Neural progenitor cell (in vitro differentiated cells): ENCODE measurements around the gene LRIG3. TPM values are rescaled to one million over a fixed set of nuclear protein-coding genes. Genes with fewer than 3 reads are reported as not detected.

Experiments used
- DNase-seq: peaks from one replicate; pipeline ENCODE4 v3.0.0-alpha.2; 2016; ENCODE audit warnings: low spot score
- H2AFZ ChIP-seq: fragments of 200-600 bp; sonication (generic); replicated peaks from 2 replicates; pipeline ENCODE4 v1.6.1; 2016; ENCODE audit warnings: antibody characterized with exemption
- H3F3A ChIP-seq: fragments of 200-600 bp; sonication (generic); 2 replicates; pipeline ENCODE4 v1.6.1; 2016; ENCODE audit warnings: antibody characterized with exemption, low read depth
- H3K27ac ChIP-seq: fragments of 200-600 bp; sonication (generic); 2 replicates; pipeline ENCODE4 v1.5.1; 2016; ENCODE audit warnings: mild to moderate bottlenecking
- H3K27me3 ChIP-seq: fragments of 200-600 bp; sonication (generic); 2 replicates; pipeline ENCODE4 v1.6.1; 2016; ENCODE audit warnings: mild to moderate bottlenecking, moderate library complexity
- H3K36me3 ChIP-seq: fragments of 200-600 bp; sonication (generic); 2 replicates; pipeline ENCODE4 v1.5.1; 2016
- H3K4me1 ChIP-seq: fragments of 200-600 bp; sonication (generic); 2 replicates; pipeline ENCODE4 v1.6.1; 2016; ENCODE audit warnings: mixed run types
- H3K4me2 ChIP-seq: fragments of 200-600 bp; sonication (generic); 2 replicates; pipeline ENCODE4 v1.6.1; 2016
- H3K4me3 ChIP-seq: fragments of 200-600 bp; sonication (generic); 2 replicates; pipeline ENCODE4 v1.5.1; 2016
- H3K79me2 ChIP-seq: fragments of 200-600 bp; sonication (generic); 2 replicates; pipeline ENCODE4 v1.6.1; 2016; ENCODE audit warnings: low read depth
- H3K9ac ChIP-seq: fragments of 200-600 bp; sonication (generic); 2 replicates; pipeline ENCODE4 v1.6.1; 2016
- H3K9me3 ChIP-seq: fragments of 200-600 bp; sonication (generic); 2 replicates; pipeline ENCODE4 v1.5.1; 2016; ENCODE audit warnings: low read depth
- H4K20me1 ChIP-seq: fragments of 200-600 bp; sonication (generic); 2 replicates; pipeline ENCODE4 v1.6.1; 2016; ENCODE audit warnings: low read depth
- H3K27ac Mint-ChIP-seq: 3 replicates; pipeline ENCODE4 v1.8.0; 2021; ENCODE audit warnings: mixed read lengths
- H3K27me3 Mint-ChIP-seq: 2 replicates; pipeline ENCODE4 v1.8.0; 2022; ENCODE audit warnings: low read depth, mild to moderate bottlenecking, inconsistent platforms, moderate library complexity, mixed read lengths; ENCODE audit not compliant: insufficient read depth
- H3K36me3 Mint-ChIP-seq: 3 replicates; pipeline ENCODE4 v1.8.0; 2021; ENCODE audit warnings: mixed read lengths
- H3K4me1 Mint-ChIP-seq: 3 replicates; pipeline ENCODE4 v1.8.0; 2021; ENCODE audit warnings: mixed read lengths
- H3K4me3 Mint-ChIP-seq: 3 replicates; pipeline ENCODE4 v1.8.0; 2021; ENCODE audit warnings: mild to moderate bottlenecking, moderate library complexity, mixed read lengths
- H3K9me3 Mint-ChIP-seq: 3 replicates; pipeline ENCODE4 v1.8.0; 2020; ENCODE audit warnings: mixed read lengths
- CTCF ChIP-seq: fragments of 200-600 bp; sonication (generic); IDR thresholded peaks from 2 replicates; pipeline ENCODE4 v1.5.1; 2017; ENCODE audit warnings: antibody characterized with exemption, mild to moderate bottlenecking
- EZH2 ChIP-seq: fragments of 200-600 bp; sonication (generic); IDR thresholded peaks from 2 replicates; pipeline ENCODE4 v1.6.1; 2017; ENCODE audit warnings: antibody characterized with exemption, mild to moderate bottlenecking, moderate library complexity
- EZH2phosphoT487 ChIP-seq: fragments of 200-600 bp; sonication (generic); IDR thresholded peaks from 2 replicates; pipeline ENCODE4 v1.6.1; 2017; ENCODE audit warnings: antibody characterized with exemption
- total RNA-seq: library from RNA; depleted of rRNA; stranded (reverse); fragments of >200 nt; gene quantifications from 2 replicates; pipeline ENCODE4 v1.2.3, GENCODE V29; 2015; ENCODE audit warnings: low replicate concordance

Gene LRIG3
- total RNA-seq, 1 donor from 2014 or later = 67.5 TPM

GRCh38 chr12:58939399-58940100 is 19.2 kb upstream of the LRIG3 start:
- no peak overlapping the region for H2AFZ ChIP-seq
- H3K9me3 ChIP-seq = no peaks in the 10 kb centered on the region
- H3K4me1 ChIP-seq = no peaks in the 10 kb centered on the region
- TF ChIP-seq EZH2 (no peak), CTCF (no peak), EZH2phosphoT487 (no peak)
- no peak overlapping the region for H3K4me3 Mint-ChIP-seq
- no peaks in the 10 kb centered on the region for H3K27me3 Mint-ChIP-seq
- H3K9ac ChIP-seq = no peak overlapping the region
- no peak for DNase-seq
- no peaks in the 10 kb centered on the region for H4K20me1 ChIP-seq
- no peaks in the 10 kb centered on the region for H3F3A ChIP-seq
- H3K79me2 ChIP-seq = no peaks in the 10 kb centered on the region
- no peaks in the 10 kb centered on the region for H3K9me3 Mint-ChIP-seq
- no peak overlapping the region for H3K27ac ChIP-seq
- H3K36me3 Mint-ChIP-seq = no peaks in the 10 kb centered on the region
- peaks cover 4% of the 10 kb centered on the region for H3K4me1 Mint-ChIP-seq
- H3K4me2 ChIP-seq = no peak overlapping the region
- H3K27ac Mint-ChIP-seq = no peak overlapping the region
- no peak overlapping the region for H3K4me3 ChIP-seq
- H3K27me3 ChIP-seq = no peaks in the 10 kb centered on the region
- H3K36me3 ChIP-seq = no peaks in the 10 kb centered on the region

DNA sequence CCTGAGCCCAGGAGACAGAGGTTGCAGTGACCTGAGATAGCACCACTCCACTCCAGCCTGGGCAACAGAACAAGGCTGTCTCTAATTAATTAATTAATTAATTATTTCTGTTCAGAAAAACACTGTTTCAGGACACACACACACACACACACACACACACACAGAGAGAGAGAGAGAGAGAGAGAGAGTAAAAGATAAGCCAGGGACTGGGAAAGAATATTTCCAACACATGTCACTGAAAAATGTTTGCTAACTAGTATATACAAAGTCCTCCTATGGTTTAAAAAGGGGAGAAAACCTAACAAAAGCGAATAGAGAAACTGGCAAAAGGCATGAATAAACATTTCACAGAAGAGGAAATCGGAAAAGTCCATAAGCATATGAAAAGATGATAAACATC is 18.1 kb upstream of the LRIG3 start:
- H3K36me3 ChIP-seq = no peaks in the 10 kb centered on the region
- no peak overlapping the region for H3K4me3 Mint-ChIP-seq
- no peak overlapping the region for H3K27ac Mint-ChIP-seq
- H3K27me3 Mint-ChIP-seq = no peaks in the 10 kb centered on the region
- H3K9me3 ChIP-seq = no peaks in the 10 kb centered on the region
- H3K4me3 ChIP-seq = no peak overlapping the region
- H3F3A ChIP-seq = no peaks in the 10 kb centered on the region
- no peak overlapping the region for H3K9ac ChIP-seq
- no peaks in the 10 kb centered on the region for H3K27me3 ChIP-seq
- TF ChIP-seq EZH2phosphoT487 (no peak), CTCF (no peak), EZH2 (no peak)
- H4K20me1 ChIP-seq = no peaks in the 10 kb centered on the region
- H3K4me2 ChIP-seq = no peak overlapping the region
- H3K27ac ChIP-seq = no peak overlapping the region
- H3K4me1 Mint-ChIP-seq = peaks cover 4% of the 10 kb centered on the region
- no peaks in the 10 kb centered on the region for H3K79me2 ChIP-seq
- H2AFZ ChIP-seq = no peak overlapping the region
- H3K36me3 Mint-ChIP-seq = no peaks in the 10 kb centered on the region
- H3K4me1 ChIP-seq = no peaks in the 10 kb centered on the region
- H3K9me3 Mint-ChIP-seq = no peaks in the 10 kb centered on the region
- no peak for DNase-seq

DNA sequence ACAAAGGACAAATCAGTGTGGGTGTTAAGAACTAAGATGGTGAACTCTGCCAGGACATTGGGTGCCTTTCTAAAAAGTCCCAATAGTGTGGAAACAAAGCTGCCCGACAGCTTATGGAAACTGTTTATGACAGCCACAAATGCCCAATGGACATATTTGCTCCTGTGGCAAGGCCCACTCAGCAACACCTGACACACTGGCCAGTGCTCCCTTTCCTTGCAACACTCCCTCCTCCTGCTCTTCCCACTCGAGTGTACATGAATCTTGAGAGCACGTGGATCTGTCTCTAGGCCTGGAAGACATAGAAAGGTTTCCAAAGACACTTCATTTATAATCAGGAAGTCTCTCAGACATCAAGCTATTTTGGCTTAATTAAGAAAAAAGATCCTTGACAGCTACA is 14.2 kb upstream of the LRIG3 start:
- Mint-ChIP-seq H3K9me3 (no peaks in the 10 kb centered on the region), H3K27me3 (no peaks in the 10 kb centered on the region), H3K4me3 (no peak overlapping the region), H3K27ac (no peak overlapping the region), H3K36me3 (no peaks in the 10 kb centered on the region), H3K4me1 (peaks cover 2% of the 10 kb centered on the region)
- no peak overlapping the region for H3K4me2 ChIP-seq
- no peak overlapping the region for H2AFZ ChIP-seq
- H3K9ac ChIP-seq = no peak overlapping the region
- no peak overlapping the region for H3K27ac ChIP-seq
- no peaks in the 10 kb centered on the region for H3F3A ChIP-seq
- H4K20me1 ChIP-seq = no peaks in the 10 kb centered on the region
- no peaks in the 10 kb centered on the region for H3K27me3 ChIP-seq
- no peak overlapping the region for H3K4me3 ChIP-seq
- no peak for TF ChIP-seq EZH2phosphoT487
- no peak for TF ChIP-seq EZH2
- no peak for TF ChIP-seq CTCF
- H3K36me3 ChIP-seq = no peaks in the 10 kb centered on the region
- no peaks in the 10 kb centered on the region for H3K79me2 ChIP-seq
- DNase-seq = no peak
- H3K9me3 ChIP-seq = no peaks in the 10 kb centered on the region
- no peaks in the 10 kb centered on the region for H3K4me1 ChIP-seq
